ENCODE data around the gene SEMA3G. TPM values are rescaled to one million over a fixed set of nuclear protein-coding genes. Genes with fewer than 3 reads are reported as not detected.

Gene SEMA3G
- total RNA-seq, 1 experiment from 2014 or later = not detected

- Histone ChIP-seq H3K27ac (ENCODE audit: low read depth, low read length, poor library complexity, severe bottlenecking) (no peak overlapping the region), H3K4me3 (ENCODE audit: low read depth, low read length, poor library complexity, severe bottlenecking) (no peak overlapping the region), H3K4me1 (ENCODE audit: insufficient read depth, low read length, poor library complexity, severe bottlenecking) (no peaks in the 10 kb centered on the region), H3K27me3 (replicated peaks; ENCODE audit: insufficient read depth, low read depth, low read length, poor library complexity) (no peaks in the 10 kb centered on the region), H3K36me3 (ENCODE audit: insufficient read depth, low read length, poor library complexity, severe bottlenecking) (no peaks in the 10 kb centered on the region), H3K9me3 (ENCODE audit: low read depth, low read length, poor library complexity, severe bottlenecking) (no peaks in the 10 kb centered on the region)
- intact Hi-C loops (cut with micrococcal nuclease; ENCODE audit: unreplicated experiment) = no loop called here
- BruUV-seq (replicated peaks) = no TSS peak
- POLR2A ChIA-PET (ENCODE audit: low non-redundant PET) = no interaction called here
- no peak for DNase-seq (ENCODE audit: low spot score)
- TF ChIP-seq, protein P1, sequence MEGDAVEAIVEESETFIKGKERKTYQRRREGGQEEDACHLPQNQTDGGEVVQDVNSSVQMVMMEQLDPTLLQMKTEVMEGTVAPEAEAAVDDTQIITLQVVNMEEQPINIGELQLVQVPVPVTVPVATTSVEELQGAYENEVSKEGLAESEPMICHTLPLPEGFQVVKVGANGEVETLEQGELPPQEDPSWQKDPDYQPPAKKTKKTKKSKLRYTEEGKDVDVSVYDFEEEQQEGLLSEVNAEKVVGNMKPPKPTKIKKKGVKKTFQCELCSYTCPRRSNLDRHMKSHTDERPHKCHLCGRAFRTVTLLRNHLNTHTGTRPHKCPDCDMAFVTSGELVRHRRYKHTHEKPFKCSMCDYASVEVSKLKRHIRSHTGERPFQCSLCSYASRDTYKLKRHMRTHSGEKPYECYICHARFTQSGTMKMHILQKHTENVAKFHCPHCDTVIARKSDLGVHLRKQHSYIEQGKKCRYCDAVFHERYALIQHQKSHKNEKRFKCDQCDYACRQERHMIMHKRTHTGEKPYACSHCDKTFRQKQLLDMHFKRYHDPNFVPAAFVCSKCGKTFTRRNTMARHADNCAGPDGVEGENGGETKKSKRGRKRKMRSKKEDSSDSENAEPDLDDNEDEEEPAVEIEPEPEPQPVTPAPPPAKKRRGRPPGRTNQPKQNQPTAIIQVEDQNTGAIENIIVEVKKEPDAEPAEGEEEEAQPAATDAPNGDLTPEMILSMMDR (conservative IDR thresholded peaks at IDR 0.05; ENCODE audit: low read depth, low read length) = no peak
- no peak for TF ChIP-seq EZH2 (IDR thresholded peaks at IDR 0.05; ENCODE audit: borderline replicate concordance, low read depth, low read length, poor library complexity, severe bottlenecking)
- CTCF ChIA-PET = no interaction called here
Measured at GRCh38 chr3:52396011-52396906, 48.6 kb downstream of the SEMA3G start.

GRCh38 chr3:52395503-52395865 lies 49.4 kb downstream of the SEMA3G start:
- intact Hi-C loops (cut with micrococcal nuclease; ENCODE audit: unreplicated experiment) = no loop called here
- no peaks in the 10 kb centered on the region for H3K27me3 ChIP-seq (replicated peaks; ENCODE audit: insufficient read depth, low read depth, low read length, poor library complexity)
- no peak for DNase-seq (ENCODE audit: low spot score)
- H3K27ac ChIP-seq (ENCODE audit: low read depth, low read length, poor library complexity, severe bottlenecking) = no peak overlapping the region
- ChIA-PET POLR2A (ENCODE audit: low non-redundant PET) (no interaction called here), CTCF (no interaction called here)
- no peak for TF ChIP-seq EZH2 (IDR thresholded peaks at IDR 0.05; ENCODE audit: borderline replicate concordance, low read depth, low read length, poor library complexity, severe bottlenecking)
- TF ChIP-seq, protein P1 (conservative IDR thresholded peaks at IDR 0.05; ENCODE audit: low read depth, low read length) = no peak
- no peak overlapping the region for H3K4me3 ChIP-seq (ENCODE audit: low read depth, low read length, poor library complexity, severe bottlenecking)
- no peaks in the 10 kb centered on the region for H3K4me1 ChIP-seq (ENCODE audit: insufficient read depth, low read length, poor library complexity, severe bottlenecking)
- BruUV-seq (replicated peaks) = no TSS peak
- no peaks in the 10 kb centered on the region for H3K9me3 ChIP-seq (ENCODE audit: low read depth, low read length, poor library complexity, severe bottlenecking)
- H3K36me3 ChIP-seq (ENCODE audit: insufficient read depth, low read length, poor library complexity, severe bottlenecking) = no peaks in the 10 kb centered on the region

DNA sequence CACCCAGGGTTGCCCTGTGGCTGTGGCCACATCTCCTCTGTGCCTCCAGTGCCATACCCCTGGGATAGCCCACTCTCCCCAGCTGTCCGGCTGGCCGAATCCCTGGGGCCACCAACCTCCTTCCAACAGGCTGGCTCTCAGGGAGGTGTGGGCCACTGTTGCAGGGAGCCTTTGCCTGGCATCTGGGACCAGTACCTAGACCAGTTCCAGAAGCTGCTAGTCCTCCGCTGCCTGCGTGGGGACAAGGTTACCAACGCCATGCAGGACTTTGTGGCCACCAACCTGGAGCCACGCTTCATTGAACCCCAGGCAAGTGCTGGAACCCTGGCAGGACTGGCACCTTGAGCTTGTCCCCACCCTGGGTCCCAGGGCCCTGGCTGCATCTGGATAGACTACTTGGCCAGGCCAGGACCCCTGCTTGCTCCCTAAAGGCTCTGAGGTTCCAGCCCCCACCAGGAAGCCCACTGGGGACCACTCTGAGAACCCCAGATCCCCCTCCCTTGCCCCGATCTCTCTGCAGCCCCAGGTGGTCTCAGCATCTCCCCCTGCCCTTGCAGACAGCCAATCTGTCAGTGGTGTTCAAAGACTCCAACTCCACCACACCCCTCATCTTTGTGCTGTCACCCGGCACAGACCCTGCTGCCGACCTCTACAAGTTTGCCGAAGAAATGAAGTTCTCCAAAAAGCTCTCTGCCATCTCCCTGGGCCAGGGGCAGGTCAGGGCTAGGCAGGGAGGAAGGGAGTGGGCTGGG lies 50.0 kb downstream of the SEMA3G start:
- BruUV-seq (replicated peaks) = no TSS peak
- Histone ChIP-seq H3K27ac (ENCODE audit: low read depth, low read length, poor library complexity, severe bottlenecking) (no peak overlapping the region), H3K36me3 (ENCODE audit: insufficient read depth, low read length, poor library complexity, severe bottlenecking) (no peaks in the 10 kb centered on the region), H3K9me3 (ENCODE audit: low read depth, low read length, poor library complexity, severe bottlenecking) (no peaks in the 10 kb centered on the region), H3K4me1 (ENCODE audit: insufficient read depth, low read length, poor library complexity, severe bottlenecking) (no peaks in the 10 kb centered on the region), H3K27me3 (replicated peaks; ENCODE audit: insufficient read depth, low read depth, low read length, poor library complexity) (no peaks in the 10 kb centered on the region), H3K4me3 (ENCODE audit: low read depth, low read length, poor library complexity, severe bottlenecking) (no peak overlapping the region)
- intact Hi-C loops (cut with micrococcal nuclease; ENCODE audit: unreplicated experiment) = no loop called here
- CTCF ChIA-PET = no interaction called here
- no peak for DNase-seq (ENCODE audit: low spot score)
- no peak for TF ChIP-seq EZH2 (IDR thresholded peaks at IDR 0.05; ENCODE audit: borderline replicate concordance, low read depth, low read length, poor library complexity, severe bottlenecking)
- TF ChIP-seq, protein P1 (conservative IDR thresholded peaks at IDR 0.05; ENCODE audit: low read depth, low read length) = no peak
- POLR2A ChIA-PET (ENCODE audit: low non-redundant PET) = no interaction called here
